ENCODE measurements around the gene PCK2. TPM values are rescaled to one million over a fixed set of nuclear protein-coding genes. Genes with fewer than 3 reads are reported as not detected.
A peak's percentile ranks its signal among the peaks of the same experiment; 100 is the strongest.

Gene PCK2
- total and polyA plus RNA-seq, 2 of the 13 experiments (the other 11 are each of a cell fraction or from before 2014, with no cell fraction given) = 129 to 272 TPM

DNA sequence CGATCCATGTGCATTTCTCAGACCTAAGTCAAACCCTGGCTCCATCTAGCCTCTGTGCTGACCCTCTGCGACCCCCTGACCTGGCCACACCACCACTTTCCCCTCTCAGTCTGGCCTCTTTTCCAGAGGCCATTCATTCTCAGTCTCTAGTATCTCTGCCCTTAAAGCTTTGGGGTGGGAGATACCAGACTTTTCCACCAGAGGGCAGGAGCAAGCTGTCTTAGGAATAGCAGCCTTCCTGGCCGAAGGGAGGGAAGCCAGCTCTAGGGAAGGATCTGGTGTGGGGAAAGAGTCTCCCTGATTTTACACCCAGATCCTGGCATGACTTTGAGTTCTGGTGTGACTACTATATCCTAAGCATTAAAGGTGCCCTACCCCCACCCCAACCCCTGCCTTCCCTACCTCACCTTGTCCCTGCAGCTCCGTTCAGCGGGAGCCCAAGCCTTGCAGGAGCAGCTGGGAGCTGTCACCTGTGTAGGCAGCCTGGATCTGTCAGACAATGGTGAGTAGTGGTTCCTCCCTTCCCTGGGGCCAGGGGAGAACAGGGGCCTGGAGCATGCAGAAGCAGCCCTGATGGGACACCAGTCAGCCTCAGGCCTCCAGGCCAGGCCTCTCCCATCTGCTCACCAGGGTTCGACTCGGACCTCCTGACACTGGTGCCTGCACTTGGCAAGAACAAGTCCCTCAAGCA is 35.7 kb upstream of the PCK2 start (continued):
- 0 out of 4 replicates have a peak, but pooled peaks of 1 of the 2 experiments have one; percentile 24 for TF ChIP-seq NR2F1 (CRISPR knock-in tag; IDR thresholded peaks at IDR 0.05)
- TF ChIP-seq, protein P1, sequence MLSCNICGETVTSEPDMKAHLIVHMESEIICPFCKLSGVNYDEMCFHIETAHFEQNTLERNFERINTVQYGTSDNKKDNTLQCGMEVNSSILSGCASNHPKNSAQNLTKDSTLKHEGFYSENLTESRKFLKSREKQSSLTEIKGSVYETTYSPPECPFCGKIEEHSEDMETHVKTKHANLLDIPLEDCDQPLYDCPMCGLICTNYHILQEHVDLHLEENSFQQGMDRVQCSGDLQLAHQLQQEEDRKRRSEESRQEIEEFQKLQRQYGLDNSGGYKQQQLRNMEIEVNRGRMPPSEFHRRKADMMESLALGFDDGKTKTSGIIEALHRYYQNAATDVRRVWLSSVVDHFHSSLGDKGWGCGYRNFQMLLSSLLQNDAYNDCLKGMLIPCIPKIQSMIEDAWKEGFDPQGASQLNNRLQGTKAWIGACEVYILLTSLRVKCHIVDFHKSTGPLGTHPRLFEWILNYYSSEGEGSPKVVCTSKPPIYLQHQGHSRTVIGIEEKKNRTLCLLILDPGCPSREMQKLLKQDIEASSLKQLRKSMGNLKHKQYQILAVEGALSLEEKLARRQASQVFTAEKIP (CRISPR knock-in tag; IDR thresholded peaks at IDR 0.05; ENCODE audit: borderline replicate concordance) = no peak
- TF ChIP-seq ZIK1 (CRISPR knock-in tag; IDR thresholded peaks at IDR 0.05; ENCODE audit: borderline replicate concordance, low read depth) = 0 out of 2 replicates have a peak, but pooled peaks have one; percentile 38
- TF ChIP-seq, protein P2, sequence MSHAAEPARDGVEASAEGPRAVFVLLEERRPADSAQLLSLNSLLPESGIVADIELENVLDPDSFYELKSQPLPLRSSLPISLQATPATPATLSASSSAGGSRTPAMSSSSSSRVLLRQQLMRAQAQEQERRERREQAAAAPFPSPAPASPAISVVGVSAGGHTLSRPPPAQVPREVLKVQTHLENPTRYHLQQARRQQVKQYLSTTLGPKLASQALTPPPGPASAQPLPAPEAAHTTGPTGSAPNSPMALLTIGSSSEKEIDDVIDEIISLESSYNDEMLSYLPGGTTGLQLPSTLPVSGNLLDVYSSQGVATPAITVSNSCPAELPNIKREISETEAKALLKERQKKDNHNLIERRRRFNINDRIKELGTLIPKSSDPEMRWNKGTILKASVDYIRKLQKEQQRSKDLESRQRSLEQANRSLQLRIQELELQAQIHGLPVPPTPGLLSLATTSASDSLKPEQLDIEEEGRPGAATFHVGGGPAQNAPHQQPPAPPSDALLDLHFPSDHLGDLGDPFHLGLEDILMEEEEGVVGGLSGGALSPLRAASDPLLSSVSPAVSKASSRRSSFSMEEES (CRISPR knock-in tag; IDR thresholded peaks at IDR 0.05) = peak; percentile 51; the same call in 1 of the 2 replicates
- TF ChIP-seq STAG1 (CRISPR knock-in tag; IDR thresholded peaks at IDR 0.05) = peak; percentile 100
- TF ChIP-seq MTF2 (CRISPR knock-in tag; IDR thresholded peaks at IDR 0.05; ENCODE audit: borderline replicate concordance) = 0 out of 2 replicates have a peak, but pooled peaks have one; percentile 57
- TF ChIP-seq SOX13 (IDR thresholded peaks at IDR 0.05) = no peak
- TF ChIP-seq SOX13 (CRISPR knock-in tag; conservative IDR thresholded peaks at IDR 0.05 in 1 of 2, IDR thresholded peaks at IDR 0.05 in 1 of 2) = no peak
- TF ChIP-seq REPIN1 (CRISPR knock-in tag; IDR thresholded peaks at IDR 0.05; ENCODE audit: borderline replicate concordance, low read depth) = peak; percentile 53; the same call in 1 of the 2 replicates
- no peak for TF ChIP-seq ARNT2 (CRISPR knock-in tag; IDR thresholded peaks at IDR 0.05; ENCODE audit: low read depth)
- TF ChIP-seq SIN3B (IDR thresholded peaks at IDR 0.05; ENCODE audit: low read length) = 0 out of 2 replicates have a peak, but pooled peaks have one; percentile 60
- TF ChIP-seq CCAR2 (optimal IDR thresholded peaks at IDR 0.05; ENCODE audit: low read depth, low read length) = peak; percentile 55
- TF ChIP-seq ZNF34 (CRISPR knock-in tag; IDR thresholded peaks at IDR 0.05; ENCODE audit: borderline replicate concordance) = 0 out of 2 replicates have a peak, but pooled peaks have one; percentile 67
- peak; percentile 99 for TF ChIP-seq RAD21 (CRISPR knock-in tag; IDR thresholded peaks at IDR 0.05)
- TF ChIP-seq CBX2 (IDR thresholded peaks at IDR 0.05; ENCODE audit: low read depth, low read length) = no peak
- no peak for TF ChIP-seq CBX2 (CRISPR knock-in tag; IDR thresholded peaks at IDR 0.05; ENCODE audit: low read depth)
- TF ChIP-seq NFATC3 (CRISPR knock-in tag; IDR thresholded peaks at IDR 0.05) = no peak
- TF ChIP-seq, protein P3, sequence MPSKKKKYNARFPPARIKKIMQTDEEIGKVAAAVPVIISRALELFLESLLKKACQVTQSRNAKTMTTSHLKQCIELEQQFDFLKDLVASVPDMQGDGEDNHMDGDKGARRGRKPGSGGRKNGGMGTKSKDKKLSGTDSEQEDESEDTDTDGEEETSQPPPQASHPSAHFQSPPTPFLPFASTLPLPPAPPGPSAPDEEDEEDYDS (CRISPR knock-in tag; IDR thresholded peaks at IDR 0.05) = peak; percentile 56; the same call in 1 of the 2 replicates
- peak; percentile 73; the same call in 1 of the 2 replicates for TF ChIP-seq DNMT1 (CRISPR knock-in tag; IDR thresholded peaks at IDR 0.05)
- TF ChIP-seq ZNF772 (CRISPR knock-in tag; IDR thresholded peaks at IDR 0.05) = 0 out of 2 replicates have a peak, but pooled peaks have one; percentile 7
- TF ChIP-seq HMG20B (CRISPR knock-in tag; conservative IDR thresholded peaks at IDR 0.05) = 0 out of 2 replicates have a peak, but pooled peaks have one; percentile 53
- peak; percentile 83; the same call in 1 of the 2 replicates for TF ChIP-seq ZNF343 (CRISPR knock-in tag; IDR thresholded peaks at IDR 0.05)
- no peak for TF ChIP-seq SRF (IDR thresholded peaks at IDR 0.05; ENCODE audit: low read depth, low read length)
- TF ChIP-seq WIZ (CRISPR knock-in tag; IDR thresholded peaks at IDR 0.05) = no peak
- 0 out of 2 replicates have a peak, but pooled peaks have one; percentile 45 for TF ChIP-seq ZMAT3 (CRISPR knock-in tag; conservative IDR thresholded peaks at IDR 0.05)
- peak; percentile 59; the same call in 1 of the 2 replicates for TF ChIP-seq BCL6 (CRISPR knock-in tag; IDR thresholded peaks at IDR 0.05)
